Measurements from ENCODE around the gene STRADB. TPM values are rescaled to one million over a fixed set of nuclear protein-coding genes. Genes with fewer than 3 reads are reported as not detected.

Gene STRADB
- total RNA-seq, 1 experiment from 2014 or later: 17.4 TPM

DNA sequence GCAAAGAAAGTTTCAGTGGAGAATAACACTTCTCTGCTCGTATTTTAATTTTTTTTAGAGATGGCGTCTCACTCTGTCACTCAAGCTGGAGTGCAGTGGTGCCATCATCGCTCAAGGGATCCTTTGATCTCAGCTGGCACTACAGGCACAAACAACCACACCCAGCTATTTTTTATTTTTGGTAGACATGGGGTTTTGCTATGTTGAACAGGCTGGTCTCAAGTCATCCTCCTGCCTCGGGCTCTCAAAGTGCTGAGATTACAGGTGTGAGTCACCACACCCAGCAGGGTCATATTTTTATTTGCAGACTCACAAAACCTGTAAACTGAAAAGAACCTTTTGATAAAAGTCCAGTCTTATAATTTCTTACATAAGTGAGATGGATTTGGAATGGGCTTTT, 2.8 kb upstream of the STRADB start:
- TF ChIP-seq ZNF274 (IDR thresholded peaks at IDR 0.05; ENCODE audit: low read depth, low read length): no peak
- TF ChIP-seq CTCF (IDR thresholded peaks at IDR 0.05 in 2 of 3, conservative IDR thresholded peaks at IDR 0.05 in 1 of 3; ENCODE audit: borderline replicate concordance in 1 of 3, insufficient read depth in 1 of 3, low read depth in 2 of 3, low read length in 2 of 3): no peak
- no peak for TF ChIP-seq JUND (IDR thresholded peaks at IDR 0.05)
- TF ChIP-seq EZH2phosphoT487 (IDR thresholded peaks at IDR 0.05; ENCODE audit: borderline replicate concordance): no peak
- no peak for TF ChIP-seq EGR1 (IDR thresholded peaks at IDR 0.05; ENCODE audit: low read depth)
- TF ChIP-seq SIN3A (IDR thresholded peaks at IDR 0.05; ENCODE audit: low read depth): 0 out of 2 replicates have a peak, but pooled peaks have one; percentile 40
- DNase-seq (ENCODE audit: low read depth, low spot score) (no peak), ATAC-seq (no peak)
- Histone ChIP-seq H4K20me1 (ENCODE audit: insufficient read depth) (no peaks in the 10 kb centered on the region), H3K79me2 (ENCODE audit: insufficient read depth, low read length) (peaks cover 7% of the 10 kb centered on the region; the same call in 1 of the 2 replicates), H2AFZ (ENCODE audit: low read depth, low read length, poor library complexity, severe bottlenecking) (no peak overlapping the region), H3K4me1 (ENCODE audit: control insufficient read depth in 1 of 2, insufficient read depth in 2 of 2, low read length in 2 of 2) (peaks cover 10 to 22% of the 10 kb centered on the region in 2 experiments), H3K27ac (ENCODE audit: low read depth, low read length) (no peak overlapping the region), H3K4me3 (replicated peaks in 1 of 2; ENCODE audit: low read depth in 1 of 2, low read length in 2 of 2) (no peak overlapping the region), H3K9me3 (ENCODE audit: control insufficient read depth in 1 of 2, insufficient read depth in 1 of 2, low read depth in 1 of 2, low read length in 2 of 2) (no peaks in the 10 kb centered on the region), H3K9ac (ENCODE audit: low read length) (no peak overlapping the region), H3K9me2 (ENCODE audit: insufficient read depth) (no peaks in the 10 kb centered on the region), H3K27me3 (ENCODE audit: insufficient read depth, low read length) (no peaks in the 10 kb centered on the region), H3K4me2 (ENCODE audit: low read length) (peak overlapping the region; percentile 40), H3K36me3 (ENCODE audit: control insufficient read depth in 1 of 2, insufficient read depth in 2 of 2, low read length in 2 of 2) (no peaks in the 10 kb centered on the region)
- intact Hi-C loops (cut with micrococcal nuclease): no loop called here
- no TSS peak for BruUV-seq (replicated peaks)
- ChIA-PET POLR2A (no interaction called here), RAD21 (ENCODE audit: low non-redundant PET in 1 of 2, low total read pairs in 2 of 2, uncharacterized antibody in 2 of 2, unreplicated experiment in 2 of 2) (no interaction called here), CTCF (no interaction called here)

- ChIA-PET POLR2A (interaction anchor here (1.0 to 1.3 kb wide), 4 partner anchors 11 to 219 kb away, joined by 3 to 4 read pairs (median 4); no protein-coding TSS in a partner anchor), CTCF (interaction anchor here (0.6 to 1.0 kb wide), 2 partner anchors 11 to 218 kb away, joined by 3 to 4 read pairs; no protein-coding TSS in a partner anchor), RAD21 (ENCODE audit: low non-redundant PET in 1 of 2, low total read pairs in 2 of 2, uncharacterized antibody in 2 of 2, unreplicated experiment in 2 of 2) (interaction anchor here (0.6 kb wide), 2 partner anchors 99 to 217 kb away, joined by 3 read pairs; no protein-coding TSS in a partner anchor)
- Histone ChIP-seq H3K4me1 (ENCODE audit: control insufficient read depth in 1 of 2, insufficient read depth in 2 of 2, low read length in 2 of 2) (peaks cover 10 to 22% of the 10 kb centered on the region in 2 experiments), H3K36me3 (ENCODE audit: control insufficient read depth in 1 of 2, insufficient read depth in 2 of 2, low read length in 2 of 2) (no peaks in the 10 kb centered on the region), H3K27ac (ENCODE audit: low read depth, low read length) (peak overlapping the region; percentile 55), H3K4me2 (ENCODE audit: low read length) (peak overlapping the region; percentile 90), H3K4me3 (replicated peaks in 1 of 2; ENCODE audit: low read depth in 1 of 2, low read length in 2 of 2) (peak overlapping the region; percentile 98), H3K27me3 (ENCODE audit: insufficient read depth, low read length) (no peaks in the 10 kb centered on the region), H2AFZ (ENCODE audit: low read depth, low read length, poor library complexity, severe bottlenecking) (peak overlapping the region; percentile 36), H3K9me2 (ENCODE audit: insufficient read depth) (no peaks in the 10 kb centered on the region), H3K79me2 (ENCODE audit: insufficient read depth, low read length) (peaks cover 7% of the 10 kb centered on the region; the same call in 1 of the 2 replicates), H3K9ac (ENCODE audit: low read length) (peak overlapping the region; percentile 85), H4K20me1 (ENCODE audit: insufficient read depth) (no peaks in the 10 kb centered on the region), H3K9me3 (ENCODE audit: control insufficient read depth in 1 of 2, insufficient read depth in 1 of 2, low read depth in 1 of 2, low read length in 2 of 2) (no peaks in the 10 kb centered on the region)
- intact Hi-C loops (cut with micrococcal nuclease): loop anchor here (10.0 kb wide), 2 partner anchors 194 to 216 kb away; partner anchors contain the start of gene TMEM237
- no peak; the same call in 1 of the 2 replicates for ATAC-seq
- TF ChIP-seq, protein P1, sequence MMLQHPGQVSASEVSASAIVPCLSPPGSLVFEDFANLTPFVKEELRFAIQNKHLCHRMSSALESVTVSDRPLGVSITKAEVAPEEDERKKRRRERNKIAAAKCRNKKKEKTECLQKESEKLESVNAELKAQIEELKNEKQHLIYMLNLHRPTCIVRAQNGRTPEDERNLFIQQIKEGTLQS (IDR thresholded peaks at IDR 0.05): no peak
- no peak for TF ChIP-seq SIN3A (IDR thresholded peaks at IDR 0.05; ENCODE audit: low read depth)
- TF ChIP-seq FOSL1 (IDR thresholded peaks at IDR 0.05; ENCODE audit: low read depth): no peak
- TF ChIP-seq MAX (IDR thresholded peaks at IDR 0.05): no peak
- TF ChIP-seq ELF1 (IDR thresholded peaks at IDR 0.05; ENCODE audit: borderline replicate concordance, low read depth): no peak
- no peak for TF ChIP-seq TCF7L2 (IDR thresholded peaks at IDR 0.05; ENCODE audit: borderline replicate concordance, extremely low read depth, insufficient read depth, insufficient read length)
- no peak for TF ChIP-seq POLR2AphosphoS5 (IDR thresholded peaks at IDR 0.05; ENCODE audit: low read depth, low read length)
- no peak for TF ChIP-seq CBX3 (IDR thresholded peaks at IDR 0.05; ENCODE audit: low read depth)
- BruUV-seq (replicated peaks): no TSS peak
- DNase-seq (ENCODE audit: low read depth, low spot score): no peak
These were observed 617 bp upstream of the STRADB start for GRCh38 chr2:201450954-201451291.

Measured in HCT116 (cell line).